HepG2 (cell line): ENCODE measurements around the gene PEX5L. TPM values are rescaled to one million over a fixed set of nuclear protein-coding genes. Genes with fewer than 3 reads are reported as not detected.

Experiments used
- ATAC-seq: fragments of 200-7000 bp; cut with Tn5 transposase; 3 replicates; pipeline ENCODE4 v1.9.1; 2020; ENCODE audit warnings: mild to moderate bottlenecking, moderate library complexity
- BruUV-seq: library from RNA; stranded (reverse); fragments of 400-500 nt; replicated peaks from 2 replicates; lab custom pipeline; 2021; lab: Mats Ljungman, UMichigan
- CTCF ChIA-PET: fragments of 300-600 bp; formaldehyde crosslinking; extraction: SDS; loops from one replicate; lab custom pipeline; 2021; ENCODE audit warnings: low total read pairs, inconsistent platforms, low intra/inter-chr PET ratio; lab: Yijun Ruan, JAX
- POLR2A ChIA-PET: fragments of 350-600 bp; sonication (Branson Sonifier 250); formaldehyde crosslinking; loops from one replicate; lab custom pipeline; 2020; ENCODE audit warnings: antibody characterized with exemption, inconsistent platforms; lab: Yijun Ruan, JAX
- DNase-seq: peaks from one replicate; pipeline ENCODE4 v3.0.0-alpha.2; 2015; ENCODE audit warnings: low spot score
- FAIRE-seq: peaks from 3 replicates; lab custom pipeline; 2011; peaks lifted over from hg19 to GRCh38; lab: Jason Lieb, UNC
- H2AFZ ChIP-seq: one replicate; pipeline ENCODE4 v1.6.1; 2011; ENCODE audit warnings: low read length, inconsistent platforms
- H3K27ac ChIP-seq: fragments of 300-600 bp; 3 replicates; pipeline ENCODE4 v1.8.0; 2011; ENCODE audit warnings: mixed run types, mild to moderate bottlenecking, mixed read lengths, low read length, inconsistent platforms; ENCODE audit not compliant: insufficient read depth; ENCODE audit errors: extremely low read length
- H3K27me3 ChIP-seq, 2 experiments: fragments of 200-600 bp in 1 of 2; 2 replicates in 1 of 2; 3 replicates in 1 of 2; pipeline versions ENCODE4 v1.6.0 to v1.8.0; 2011; ENCODE audit warnings: low read length in 2 of 2, mild to moderate bottlenecking in 2 of 2, moderate library complexity in 2 of 2, inconsistent platforms in 1 of 2; ENCODE audit not compliant: insufficient read depth in 2 of 2, control insufficient read depth in 1 of 2
- H3K36me3 ChIP-seq, 2 experiments: fragments of 200-600 bp in 1 of 2; replicated peaks in 1 of 2; 2 replicates in 1 of 2; 3 replicates in 1 of 2; pipeline versions ENCODE4 v1.5.1 to v1.8.0; 2011; ENCODE audit warnings: low read length in 2 of 2, inconsistent platforms in 1 of 2; ENCODE audit not compliant: insufficient read depth in 2 of 2, control insufficient read depth in 1 of 2
- H3K4me1 ChIP-seq: 2 replicates; pipeline ENCODE4 v1.5.1; 2012; ENCODE audit warnings: low read length, inconsistent platforms; ENCODE audit not compliant: insufficient read depth
- H3K4me2 ChIP-seq: 2 replicates; pipeline ENCODE4 v1.6.0; 2011; ENCODE audit warnings: low read depth, low read length, inconsistent platforms
- H3K4me3 ChIP-seq, 3 experiments: fragments of 200-600 bp in 1 of 3; sonication (generic), shearing (Covaris generic) in 1 of 3; replicated peaks in 1 of 3; 2 replicates each; pipeline ENCODE4 v1.5.1; 2011 to 2016; ENCODE audit warnings: low read length in 3 of 3, inconsistent platforms in 2 of 3, low read depth in 2 of 3, mild to moderate bottlenecking in 2 of 3, control low read depth in 1 of 3, mixed read lengths in 1 of 3; ENCODE audit not compliant: insufficient read depth in 1 of 3
- H3K79me2 ChIP-seq: one replicate; pipeline ENCODE4 v1.6.1; 2011; ENCODE audit warnings: low read length, inconsistent platforms; ENCODE audit not compliant: insufficient read depth
- H3K9ac ChIP-seq: 2 replicates; pipeline ENCODE4 v1.6.0; 2011; ENCODE audit warnings: mild to moderate bottlenecking, low read depth, low read length, inconsistent platforms; ENCODE audit not compliant: insufficient read depth
- H3K9me3 ChIP-seq: 2 replicates; pipeline ENCODE4 v1.5.1; 2012; ENCODE audit warnings: mild to moderate bottlenecking, low read length
- H4K20me1 ChIP-seq: 2 replicates; pipeline ENCODE4 v1.6.0; 2011; ENCODE audit warnings: inconsistent platforms, mild to moderate bottlenecking, low read length, moderate library complexity; ENCODE audit not compliant: insufficient read depth
- ERF ChIP-seq: IDR thresholded peaks from 2 replicates; pipeline ENCODE4 v1.6.1; 2018; ENCODE audit warnings: missing biosample characterization, missing genetic modification reagents
- HOXA5 ChIP-seq: sonication (generic); formaldehyde crosslinking; IDR thresholded peaks from 2 replicates; pipeline ENCODE4 v1.4.0; 2020; ENCODE audit warnings: missing genetic modification reagents
- RFXANK ChIP-seq: IDR thresholded peaks from 2 replicates; pipeline ENCODE4 v1.6.1; 2016
- STAG1 ChIP-seq: sonication (generic); formaldehyde crosslinking; IDR thresholded peaks from 2 replicates; pipeline ENCODE4 v1.4.0; 2020; ENCODE audit warnings: missing genetic modification reagents
- XBP1 ChIP-seq: sonication (generic); formaldehyde crosslinking; IDR thresholded peaks from 2 replicates; pipeline ENCODE4 v1.5.0; 2020; ENCODE audit warnings: missing genetic modification reagents
- ZNF563 ChIP-seq: sonication (generic); formaldehyde crosslinking; IDR thresholded peaks from 2 replicates; pipeline ENCODE4 v1.8.0; 2022; ENCODE audit warnings: mild to moderate bottlenecking, moderate library complexity, missing genetic modification reagents
- WGBS: methylation state at CpG from one replicate; pipeline ENCODE4 v1.1.6; 2017; ENCODE audit warnings: low lambda C conversion rate; 5-methylcytosine and 5-hydroxymethylcytosine counted together
- in situ Hi-C: cut with HindIII; loops from 2 replicates; pipeline ENCODE4 v1.10.0; 2017; ENCODE audit warnings: low pct_unique_long_range_greater_than_20kb; ENCODE audit not compliant: extremely low pct_ligation_motif_present
- intact Hi-C: fragments of 100-400 bp; cut with micrococcal nuclease; formaldehyde crosslinking; loops from one replicate; pipeline ENCODE4 v1.10.0; 2022; ENCODE audit not compliant: unreplicated experiment
- polyA plus RNA-seq, 8 experiments: library from polyadenylated mRNA; depleted of rRNA in 3 of 8; stranded (reverse) in 7 of 8; unstranded in 1 of 8; fragments of >200 nt; fragmentation: Illumina TruSeq in 4 of 8; extraction: Trizol in 4 of 8; gene quantifications; 2 replicates each; pipeline versions ENCODE4 v1.2.1 to v1.2.3, GENCODE V29; 2011 to 2016; ENCODE audit warnings: low read depth in 4 of 8, missing spikeins in 1 of 8, mixed read lengths in 1 of 8; ENCODE audit not compliant: insufficient read depth in 1 of 8
- total RNA-seq, 5 experiments: library from RNA; depleted of rRNA; stranded (reverse); fragments of >200 nt; fragmentation: Illumina TruSeq; extraction: Trizol; gene quantifications; 2 replicates each; pipeline ENCODE4 v1.2.3, GENCODE V29; 2016; ENCODE audit warnings: low read depth in 1 of 5
- TF ChIP-seq, protein P1 (sequence below): sonication (generic); formaldehyde crosslinking; IDR thresholded peaks from 2 replicates; pipeline ENCODE4 v1.4.0; 2020; ENCODE audit warnings: missing genetic modification reagents
- TF ChIP-seq, protein P2 (sequence below): sonication (generic); formaldehyde crosslinking; IDR thresholded peaks from 2 replicates; pipeline ENCODE4 v1.8.0; 2022; ENCODE audit warnings: mild to moderate bottlenecking, missing genetic modification reagents, moderate library complexity
- TF ChIP-seq, protein P3 (sequence below): sonication (generic); formaldehyde crosslinking; IDR thresholded peaks from 2 replicates; pipeline ENCODE4 v1.5.0; 2020; ENCODE audit warnings: mild to moderate bottlenecking, missing genetic modification reagents, borderline replicate concordance
- TF ChIP-seq, protein P4 (sequence below): sonication (generic); formaldehyde crosslinking; IDR thresholded peaks from 2 replicates; pipeline ENCODE4 v1.4.0; 2020; ENCODE audit warnings: missing genetic modification reagents

PEX5L gene
- total and polyA plus RNA-seq, 2 of the 13 experiments (the other 11 are each of a cell fraction or from before 2014, with no cell fraction given), result not detected

DNA sequence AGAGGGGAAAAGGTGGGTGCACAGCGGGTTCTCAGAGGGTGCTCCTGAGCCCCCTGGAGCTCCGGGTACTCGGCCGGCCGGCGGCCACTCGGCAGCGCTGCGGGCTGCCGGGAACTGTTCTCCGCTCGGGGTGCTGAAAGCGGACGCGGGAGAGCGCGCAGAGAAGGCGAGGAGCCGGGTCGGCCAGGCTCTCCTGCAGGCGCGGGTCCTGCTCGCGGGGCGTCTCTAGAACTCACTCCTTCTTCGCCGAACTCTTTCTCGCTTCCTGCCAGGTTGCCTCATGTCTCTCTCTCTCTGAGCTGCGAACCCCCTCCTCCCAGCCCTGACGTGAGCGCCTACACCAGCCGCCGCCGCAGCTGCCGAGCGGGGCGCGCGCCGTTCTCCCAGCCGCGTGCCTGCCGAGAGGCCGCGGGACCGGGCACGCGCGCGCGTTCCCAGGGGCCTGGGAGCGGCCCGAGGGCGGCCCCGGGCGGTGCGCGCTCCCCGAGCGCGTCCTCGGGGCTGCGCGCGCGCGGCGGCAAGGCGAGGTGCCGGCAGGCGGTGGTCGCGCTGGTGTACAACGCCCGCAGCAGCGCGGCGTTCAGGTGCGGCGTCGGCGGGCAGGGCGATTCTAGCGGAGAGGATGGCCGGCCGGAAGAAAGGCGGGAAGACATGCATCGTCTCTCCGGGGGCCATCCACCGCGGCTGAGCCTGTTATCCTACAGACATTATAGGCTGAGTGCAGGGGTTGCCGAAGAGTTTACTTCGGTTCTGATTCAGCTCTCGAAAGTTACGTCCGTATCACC, at the start of gene PEX5L (continued):
- TF ChIP-seq, protein P1, sequence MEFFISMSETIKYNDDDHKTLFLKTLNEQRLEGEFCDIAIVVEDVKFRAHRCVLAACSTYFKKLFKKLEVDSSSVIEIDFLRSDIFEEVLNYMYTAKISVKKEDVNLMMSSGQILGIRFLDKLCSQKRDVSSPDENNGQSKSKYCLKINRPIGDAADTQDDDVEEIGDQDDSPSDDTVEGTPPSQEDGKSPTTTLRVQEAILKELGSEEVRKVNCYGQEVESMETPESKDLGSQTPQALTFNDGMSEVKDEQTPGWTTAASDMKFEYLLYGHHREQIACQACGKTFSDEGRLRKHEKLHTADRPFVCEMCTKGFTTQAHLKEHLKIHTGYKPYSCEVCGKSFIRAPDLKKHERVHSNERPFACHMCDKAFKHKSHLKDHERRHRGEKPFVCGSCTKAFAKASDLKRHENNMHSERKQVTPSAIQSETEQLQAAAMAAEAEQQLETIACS, result peak; percentile 63; the same call in 1 of the 2 replicates
- no peak for TF ChIP-seq RFXANK (CRISPR knock-in tag)
- peak; percentile 50; the same call in 1 of the 2 replicates for TF ChIP-seq ZNF563 (CRISPR knock-in tag)
- 0 out of 2 replicates have a peak, but pooled peaks have one; percentile 37 for TF ChIP-seq ERF
- TF ChIP-seq HOXA5, result peak; percentile 33; the same call in 1 of the 2 replicates

DNA sequence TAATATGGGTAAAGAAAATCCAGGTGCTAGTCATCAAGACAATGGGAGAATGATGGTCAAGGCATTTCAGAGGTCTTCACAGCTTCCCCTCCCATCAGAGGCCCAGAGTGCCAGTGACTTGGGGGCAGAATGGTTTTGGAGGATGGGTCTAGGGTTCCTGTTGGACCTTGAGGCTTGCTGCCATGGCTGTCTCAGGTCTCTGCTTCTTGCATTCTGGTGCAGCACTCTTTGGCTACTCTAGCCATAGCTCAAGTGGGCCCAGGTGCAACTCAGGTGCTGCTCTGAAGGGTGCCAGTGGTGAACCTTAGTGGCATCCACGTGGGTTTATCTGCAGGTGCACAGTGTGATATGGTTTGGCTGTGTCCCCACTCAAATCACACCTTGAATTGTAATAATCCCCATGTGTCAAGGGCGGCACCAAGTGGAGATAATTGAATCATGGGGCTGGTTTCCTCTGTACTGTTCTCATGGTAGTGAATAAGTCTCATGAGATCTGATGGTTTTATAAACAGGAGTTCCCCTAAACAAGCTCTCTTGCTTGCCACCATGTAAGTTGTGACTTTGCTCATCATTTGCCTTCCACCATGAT, 48.5 kb upstream of the PEX5L start:
- TF ChIP-seq, protein P2, sequence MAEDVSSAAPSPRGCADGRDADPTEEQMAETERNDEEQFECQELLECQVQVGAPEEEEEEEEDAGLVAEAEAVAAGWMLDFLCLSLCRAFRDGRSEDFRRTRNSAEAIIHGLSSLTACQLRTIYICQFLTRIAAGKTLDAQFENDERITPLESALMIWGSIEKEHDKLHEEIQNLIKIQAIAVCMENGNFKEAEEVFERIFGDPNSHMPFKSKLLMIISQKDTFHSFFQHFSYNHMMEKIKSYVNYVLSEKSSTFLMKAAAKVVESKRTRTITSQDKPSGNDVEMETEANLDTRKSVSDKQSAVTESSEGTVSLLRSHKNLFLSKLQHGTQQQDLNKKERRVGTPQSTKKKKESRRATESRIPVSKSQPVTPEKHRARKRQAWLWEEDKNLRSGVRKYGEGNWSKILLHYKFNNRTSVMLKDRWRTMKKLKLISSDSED (CRISPR knock-in tag), result no peak
- TF ChIP-seq STAG1 (CRISPR knock-in tag) (peak; percentile 21; the same call in 1 of the 2 replicates), XBP1 (no peak)
- TF ChIP-seq, protein P3, sequence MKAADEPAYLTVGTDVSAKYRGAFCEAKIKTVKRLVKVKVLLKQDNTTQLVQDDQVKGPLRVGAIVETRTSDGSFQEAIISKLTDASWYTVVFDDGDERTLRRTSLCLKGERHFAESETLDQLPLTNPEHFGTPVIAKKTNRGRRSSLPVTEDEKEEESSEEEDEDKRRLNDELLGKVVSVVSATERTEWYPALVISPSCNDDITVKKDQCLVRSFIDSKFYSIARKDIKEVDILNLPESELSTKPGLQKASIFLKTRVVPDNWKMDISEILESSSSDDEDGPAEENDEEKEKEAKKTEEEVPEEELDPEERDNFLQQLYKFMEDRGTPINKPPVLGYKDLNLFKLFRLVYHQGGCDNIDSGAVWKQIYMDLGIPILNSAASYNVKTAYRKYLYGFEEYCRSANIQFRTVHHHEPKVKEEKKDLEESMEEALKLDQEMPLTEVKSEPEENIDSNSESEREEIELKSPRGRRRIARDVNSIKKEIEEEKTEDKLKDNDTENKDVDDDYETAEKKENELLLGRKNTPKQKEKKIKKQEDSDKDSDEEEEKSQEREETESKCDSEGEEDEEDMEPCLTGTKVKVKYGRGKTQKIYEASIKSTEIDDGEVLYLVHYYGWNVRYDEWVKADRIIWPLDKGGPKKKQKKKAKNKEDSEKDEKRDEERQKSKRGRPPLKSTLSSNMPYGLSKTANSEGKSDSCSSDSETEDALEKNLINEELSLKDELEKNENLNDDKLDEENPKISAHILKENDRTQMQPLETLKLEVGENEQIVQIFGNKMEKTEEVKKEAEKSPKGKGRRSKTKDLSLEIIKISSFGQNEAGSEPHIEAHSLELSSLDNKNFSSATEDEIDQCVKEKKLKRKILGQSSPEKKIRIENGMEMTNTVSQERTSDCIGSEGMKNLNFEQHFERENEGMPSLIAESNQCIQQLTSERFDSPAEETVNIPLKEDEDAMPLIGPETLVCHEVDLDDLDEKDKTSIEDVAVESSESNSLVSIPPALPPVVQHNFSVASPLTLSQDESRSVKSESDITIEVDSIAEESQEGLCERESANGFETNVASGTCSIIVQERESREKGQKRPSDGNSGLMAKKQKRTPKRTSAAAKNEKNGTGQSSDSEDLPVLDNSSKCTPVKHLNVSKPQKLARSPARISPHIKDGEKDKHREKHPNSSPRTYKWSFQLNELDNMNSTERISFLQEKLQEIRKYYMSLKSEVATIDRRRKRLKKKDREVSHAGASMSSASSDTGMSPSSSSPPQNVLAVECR (CRISPR knock-in tag), result no peak
- TF ChIP-seq, protein P4, sequence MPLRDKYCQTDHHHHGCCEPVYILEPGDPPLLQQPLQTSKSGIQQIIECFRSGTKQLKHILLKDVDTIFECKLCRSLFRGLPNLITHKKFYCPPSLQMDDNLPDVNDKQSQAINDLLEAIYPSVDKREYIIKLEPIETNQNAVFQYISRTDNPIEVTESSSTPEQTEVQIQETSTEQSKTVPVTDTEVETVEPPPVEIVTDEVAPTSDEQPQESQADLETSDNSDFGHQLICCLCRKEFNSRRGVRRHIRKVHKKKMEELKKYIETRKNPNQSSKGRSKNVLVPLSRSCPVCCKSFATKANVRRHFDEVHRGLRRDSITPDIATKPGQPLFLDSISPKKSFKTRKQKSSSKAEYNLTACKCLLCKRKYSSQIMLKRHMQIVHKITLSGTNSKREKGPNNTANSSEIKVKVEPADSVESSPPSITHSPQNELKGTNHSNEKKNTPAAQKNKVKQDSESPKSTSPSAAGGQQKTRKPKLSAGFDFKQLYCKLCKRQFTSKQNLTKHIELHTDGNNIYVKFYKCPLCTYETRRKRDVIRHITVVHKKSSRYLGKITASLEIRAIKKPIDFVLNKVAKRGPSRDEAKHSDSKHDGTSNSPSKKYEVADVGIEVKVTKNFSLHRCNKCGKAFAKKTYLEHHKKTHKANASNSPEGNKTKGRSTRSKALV, result no peak
- TF ChIP-seq, all 625 proteins: peak for 1
- no peaks in the 10 kb centered on the region for H3K36me3 ChIP-seq
- ATAC-seq, result no peak
- H2AFZ ChIP-seq, result no peak overlapping the region
- intact Hi-C loops, result loop anchor here (10.0 kb wide), 1 partner anchor 160 kb away; no protein-coding TSS in a partner anchor
- H3K4me3 ChIP-seq, result no peak overlapping the region
- no TSS peak for BruUV-seq
- H3K4me2 ChIP-seq, result no peak overlapping the region
- H3K9ac ChIP-seq, result no peak overlapping the region
- H3K4me1 ChIP-seq, result no peaks in the 10 kb centered on the region
- in situ Hi-C loops, result no loop called here
- FAIRE-seq, result no peak
- no peaks in the 10 kb centered on the region for H3K27me3 ChIP-seq
- CTCF ChIA-PET, result no interaction called here
- no peaks in the 10 kb centered on the region for H4K20me1 ChIP-seq
- no peak for DNase-seq
- POLR2A ChIA-PET, result no interaction called here
- no peaks in the 10 kb centered on the region for H3K9me3 ChIP-seq
- no peak overlapping the region for H3K27ac ChIP-seq
- H3K79me2 ChIP-seq, result no peaks in the 10 kb centered on the region
- 0% methylated on average over 1 of the region's 2 CpGs for WGBS
